A673 (cell line): Measurements from ENCODE around the gene PRR12.

Experiments used
- CTCF ChIP-seq: fragments of 300-800, 200-600 bp; sonication (generic); conservative IDR thresholded peaks from 2 replicates; pipeline ENCODE4 v1.5.1; 2017; ENCODE audit warnings: low read depth, mild to moderate bottlenecking, antibody characterized with exemption, low read length, moderate library complexity, mixed read lengths
- EZH2 ChIP-seq: fragments of 200-600 bp; sonication (generic); IDR thresholded peaks from 2 replicates; pipeline ENCODE4 v1.6.1; 2017; ENCODE audit warnings: borderline replicate concordance, low read depth, mild to moderate bottlenecking, mixed read lengths, antibody characterized with exemption, low read length; ENCODE audit not compliant: poor library complexity, severe bottlenecking

GRCh38 chr19:49613374-49613773 lies 22.4 kb downstream of the PRR12 start:
- TF ChIP-seq CTCF = no peak
- TF ChIP-seq EZH2 = no peak
